Jurkat, Clone E6-1 (cell line): ENCODE results near the gene REV3L.

Experiments used
- DNase-seq: peaks from one replicate; pipeline ENCODE4 v3.0.0-alpha.2; 2011; ENCODE audit warnings: low read depth, low spot score
- H3K4me3 ChIP-seq: 2 replicates; pipeline ENCODE4 v1.5.1; 2011; ENCODE audit warnings: mild to moderate bottlenecking, low read length, control low read depth, moderate library complexity

The REV3L gene

GRCh38 chr6:111439171-111439570 lies 43.8 kb downstream of the REV3L start:
- no peak overlapping the region for H3K4me3 ChIP-seq
- no peak for DNase-seq

- DNase-seq: no peak
- H3K4me3 ChIP-seq: no peak overlapping the region
Observed at GRCh38 chr6:111437573-111437972, 45.4 kb downstream of the REV3L start.

GRCh38 chr6:111432511-111432910 lies 50.5 kb downstream of the REV3L start:
- H3K4me3 ChIP-seq: no peak overlapping the region
- DNase-seq: no peak

- no peak overlapping the region for H3K4me3 ChIP-seq
- no peak for DNase-seq
Observed at GRCh38 chr6:111430605-111431376, 52.2 kb downstream of the REV3L start.

GRCh38 chr6:111429571-111429970 lies 53.4 kb downstream of the REV3L start:
- no peak for DNase-seq

GRCh38 chr6:111428811-111429210 lies 54.2 kb downstream of the REV3L start:
- H3K4me3 ChIP-seq: no peak overlapping the region
- DNase-seq: no peak

More at GRCh38 chr6:111429571-111429970, 53.4 kb downstream of the REV3L start:
- H3K4me3 ChIP-seq: no peak overlapping the region

- H3K4me3 ChIP-seq: peak overlapping the region; percentile 19; the same call in 1 of the 2 replicates
- peak; percentile 33 for DNase-seq
Observed at GRCh38 chr6:111427341-111428116, 55.5 kb downstream of the REV3L start.

- peak; percentile 39 for DNase-seq
- H3K4me3 ChIP-seq: no peak overlapping the region
Observed at GRCh38 chr6:111423960-111424846, 58.8 kb downstream of the REV3L start.

GRCh38 chr6:111423055-111423633 lies 59.9 kb downstream of the REV3L start:
- no peak for DNase-seq
- no peak overlapping the region for H3K4me3 ChIP-seq

GRCh38 chr6:111418971-111419693 lies 63.9 kb downstream of the REV3L start:
- H3K4me3 ChIP-seq: no peak overlapping the region
- no peak for DNase-seq

- no peak for DNase-seq
- no peak overlapping the region for H3K4me3 ChIP-seq
Observed at GRCh38 chr6:111417946-111418345, 65.1 kb downstream of the REV3L start.

GRCh38 chr6:111417181-111417585 lies 65.8 kb downstream of the REV3L start:
- peak; percentile 47 for DNase-seq
- no peak overlapping the region for H3K4me3 ChIP-seq

- DNase-seq: no peak
Observed at GRCh38 chr6:111416529-111416928, 66.5 kb downstream of the REV3L start.

GRCh38 chr6:111414373-111414772 lies 68.6 kb downstream of the REV3L start:
- DNase-seq: no peak

More at GRCh38 chr6:111416529-111416928, 66.5 kb downstream of the REV3L start:
- H3K4me3 ChIP-seq: no peak overlapping the region

GRCh38 chr6:111411978-111412566 lies 70.9 kb downstream of the REV3L start:
- H3K4me3 ChIP-seq: no peak overlapping the region
- no peak for DNase-seq

More at GRCh38 chr6:111414373-111414772, 68.6 kb downstream of the REV3L start:
- no peak overlapping the region for H3K4me3 ChIP-seq

- H3K4me3 ChIP-seq: no peak overlapping the region
- DNase-seq: no peak
Observed at GRCh38 chr6:111411046-111411445, 72.0 kb downstream of the REV3L start.

GRCh38 chr6:111410371-111410770 lies 72.6 kb downstream of the REV3L start:
- H3K4me3 ChIP-seq: no peak overlapping the region
- no peak for DNase-seq

- DNase-seq: no peak
- H3K4me3 ChIP-seq: no peak overlapping the region
Observed at GRCh38 chr6:111409430-111409829, 73.6 kb downstream of the REV3L start.
